ENCODE measurements around the gene TMA16.

DNA sequence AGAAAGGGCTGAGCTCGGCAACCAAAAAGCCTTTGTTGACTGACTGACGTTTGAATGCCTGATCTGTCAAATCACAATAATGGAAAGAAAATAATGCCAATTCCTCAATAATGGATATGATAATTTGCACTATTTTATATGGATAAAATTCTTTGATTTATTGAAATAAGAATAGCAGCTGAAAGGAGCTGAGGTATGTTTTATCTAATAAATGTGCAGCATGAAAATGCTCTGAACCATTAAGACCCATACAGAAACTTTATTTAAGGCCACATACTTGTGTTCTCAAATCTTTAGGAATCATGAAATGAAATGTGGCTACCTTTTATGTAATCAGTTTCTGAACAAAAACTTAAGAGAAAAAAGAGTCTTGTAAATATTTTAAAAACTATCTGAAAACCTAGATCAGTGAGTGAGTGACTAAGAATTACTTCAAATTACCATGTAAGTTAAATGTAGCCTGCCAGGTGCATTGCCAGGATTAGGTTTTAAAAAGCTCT is 69.8 kb downstream of the TMA16 start:
- TF ChIP-seq EZH2 (IDR thresholded peaks at IDR 0.05) = no peak
- TF ChIP-seq, protein P1, sequence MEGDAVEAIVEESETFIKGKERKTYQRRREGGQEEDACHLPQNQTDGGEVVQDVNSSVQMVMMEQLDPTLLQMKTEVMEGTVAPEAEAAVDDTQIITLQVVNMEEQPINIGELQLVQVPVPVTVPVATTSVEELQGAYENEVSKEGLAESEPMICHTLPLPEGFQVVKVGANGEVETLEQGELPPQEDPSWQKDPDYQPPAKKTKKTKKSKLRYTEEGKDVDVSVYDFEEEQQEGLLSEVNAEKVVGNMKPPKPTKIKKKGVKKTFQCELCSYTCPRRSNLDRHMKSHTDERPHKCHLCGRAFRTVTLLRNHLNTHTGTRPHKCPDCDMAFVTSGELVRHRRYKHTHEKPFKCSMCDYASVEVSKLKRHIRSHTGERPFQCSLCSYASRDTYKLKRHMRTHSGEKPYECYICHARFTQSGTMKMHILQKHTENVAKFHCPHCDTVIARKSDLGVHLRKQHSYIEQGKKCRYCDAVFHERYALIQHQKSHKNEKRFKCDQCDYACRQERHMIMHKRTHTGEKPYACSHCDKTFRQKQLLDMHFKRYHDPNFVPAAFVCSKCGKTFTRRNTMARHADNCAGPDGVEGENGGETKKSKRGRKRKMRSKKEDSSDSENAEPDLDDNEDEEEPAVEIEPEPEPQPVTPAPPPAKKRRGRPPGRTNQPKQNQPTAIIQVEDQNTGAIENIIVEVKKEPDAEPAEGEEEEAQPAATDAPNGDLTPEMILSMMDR (IDR thresholded peaks at IDR 0.05) = no peak
- no peak for TF ChIP-seq EZH2phosphoT487 (IDR thresholded peaks at IDR 0.05)

All from neural progenitor cell (in vitro differentiated cells).